ENCODE measurements around the gene ASB14. TPM values are rescaled to one million over a fixed set of nuclear protein-coding genes. Genes with fewer than 3 reads are reported as not detected.
A peak's percentile ranks its signal among the peaks of the same experiment; 100 is the strongest.

The ASB14 gene
- total RNA-seq, 1 donor from 2014 or later = under 0.01 TPM

DNA sequence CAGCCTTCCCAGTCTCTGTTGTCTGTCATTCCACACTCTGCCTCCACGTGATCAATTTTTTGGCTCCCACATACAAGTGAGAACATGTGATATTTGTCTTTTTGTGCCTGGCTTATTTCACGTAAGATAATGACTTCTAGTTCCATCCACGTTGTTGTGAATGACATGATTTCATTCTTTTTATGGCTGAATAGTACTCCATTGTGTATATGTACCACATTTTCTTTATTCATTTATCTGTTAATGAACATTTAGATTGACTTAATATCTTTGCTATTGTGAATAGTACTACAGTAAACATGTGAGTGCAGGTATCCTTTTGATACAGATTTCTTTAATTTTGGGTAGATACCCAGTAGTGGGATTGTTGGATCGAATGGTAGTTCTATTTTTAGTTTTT lies 31.4 kb downstream of the ASB14 start:
- DNase-seq (ENCODE audit: low read depth, low spot score) = no peak

DNA sequence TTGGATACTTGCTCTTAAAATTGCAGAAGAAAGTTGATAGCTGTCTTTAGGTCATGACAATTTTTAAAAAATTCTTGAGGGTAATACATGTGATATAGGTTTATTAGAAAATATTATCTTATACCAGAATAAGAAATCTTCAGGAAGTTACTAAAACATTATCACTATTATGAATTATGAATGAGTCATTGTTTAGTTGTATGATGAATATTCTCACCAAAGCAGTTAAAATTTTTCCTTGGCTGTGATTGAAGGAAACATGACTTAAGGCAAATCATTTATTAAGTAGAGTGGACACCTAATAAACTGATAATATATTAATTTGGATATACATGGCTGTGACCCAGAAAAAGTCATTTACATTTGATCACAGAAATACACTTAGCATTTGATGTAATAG lies 34.8 kb downstream of the ASB14 start:
- DNase-seq (ENCODE audit: low read depth, low spot score) = no peak

DNA sequence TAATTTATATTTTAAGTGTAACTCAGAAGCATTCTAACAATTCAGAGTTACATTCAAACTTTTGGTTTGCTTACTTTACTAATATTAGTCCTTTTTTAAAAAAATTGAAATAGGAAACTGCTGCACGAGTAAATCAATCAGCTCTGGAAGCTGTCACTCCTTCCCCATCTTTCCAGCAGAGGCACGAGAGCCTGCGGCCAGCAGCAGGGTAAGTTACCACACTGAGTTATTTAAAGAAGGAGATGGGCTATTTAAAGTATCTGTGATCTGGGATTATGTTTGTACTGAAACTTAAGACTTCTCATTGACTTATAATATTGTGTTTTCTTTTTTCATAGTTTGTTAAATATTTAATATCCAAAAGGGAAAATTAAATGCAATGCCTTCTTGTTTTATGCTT lies 35.6 kb downstream of the ASB14 start:
- DNase-seq (ENCODE audit: low read depth, low spot score) = no peak

DNA sequence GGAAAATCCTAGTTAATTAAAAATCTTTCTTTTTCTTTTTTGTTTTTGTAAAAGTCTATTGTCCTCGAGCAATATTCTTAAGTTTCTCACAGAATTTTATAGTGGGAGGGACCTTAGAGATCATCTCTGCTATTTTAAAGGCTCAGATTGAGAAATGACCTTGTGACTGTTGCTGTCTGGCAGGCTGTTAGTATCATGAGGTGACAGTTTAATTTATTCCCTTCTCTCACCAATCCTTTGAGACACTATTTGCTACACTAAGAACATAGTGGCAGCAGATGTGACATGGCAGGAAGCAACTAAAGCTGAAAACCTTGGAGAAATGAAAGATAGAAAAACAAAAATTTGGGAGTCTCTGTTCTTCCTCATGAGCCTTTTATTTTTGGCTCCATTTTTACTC lies 40.1 kb downstream of the ASB14 start:
- no peak for DNase-seq (ENCODE audit: low read depth, low spot score)

DNA sequence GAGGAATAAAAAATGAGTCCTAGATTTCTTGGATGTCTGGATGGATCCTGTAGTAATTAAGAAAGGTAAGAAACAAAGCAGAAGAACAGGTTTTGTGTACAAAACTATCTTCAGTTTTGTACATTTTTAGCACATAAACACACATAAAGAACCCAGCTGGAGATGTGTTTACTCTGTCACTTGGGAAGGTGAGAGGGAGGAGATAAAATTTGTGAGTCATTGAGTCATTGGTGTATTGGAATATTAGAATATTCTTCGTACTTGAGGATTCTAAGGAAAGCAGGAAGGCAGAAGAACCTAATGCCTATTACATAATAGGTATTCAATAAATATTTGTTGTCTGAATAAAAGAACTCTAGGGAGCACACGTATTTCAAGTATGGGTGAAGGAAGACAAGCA lies 47.5 kb downstream of the ASB14 start:
- DNase-seq (ENCODE audit: low read depth, low spot score) = no peak

- no peak for DNase-seq (ENCODE audit: low read depth, low spot score)
These were observed 57.6 kb downstream of the ASB14 start for GRCh38 chr3:57234613-57235575.

GRCh38 chr3:57233799-57234198 lies 58.7 kb downstream of the ASB14 start:
- DNase-seq (ENCODE audit: low read depth, low spot score) = no peak

DNA sequence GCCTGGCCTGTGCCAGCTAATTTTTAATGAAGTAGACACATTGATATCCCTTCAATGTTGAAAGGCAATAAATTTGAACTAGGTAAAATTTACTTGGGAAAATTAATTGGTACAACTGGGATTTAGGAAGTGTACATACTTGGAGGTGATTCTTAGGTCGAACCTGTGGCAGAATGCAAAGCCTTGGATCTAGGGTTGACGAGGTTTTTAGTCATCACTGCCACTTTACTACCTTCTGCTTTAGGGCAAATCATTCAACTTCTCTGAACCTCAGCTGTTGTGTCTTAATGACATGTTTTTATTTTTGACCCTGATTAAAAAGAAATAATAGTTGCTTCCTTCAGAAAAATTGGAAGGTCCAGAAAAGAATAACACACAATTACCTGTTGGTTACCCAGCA lies 62.5 kb downstream of the ASB14 start:
- no peak for DNase-seq (ENCODE audit: low read depth, low spot score)

DNA sequence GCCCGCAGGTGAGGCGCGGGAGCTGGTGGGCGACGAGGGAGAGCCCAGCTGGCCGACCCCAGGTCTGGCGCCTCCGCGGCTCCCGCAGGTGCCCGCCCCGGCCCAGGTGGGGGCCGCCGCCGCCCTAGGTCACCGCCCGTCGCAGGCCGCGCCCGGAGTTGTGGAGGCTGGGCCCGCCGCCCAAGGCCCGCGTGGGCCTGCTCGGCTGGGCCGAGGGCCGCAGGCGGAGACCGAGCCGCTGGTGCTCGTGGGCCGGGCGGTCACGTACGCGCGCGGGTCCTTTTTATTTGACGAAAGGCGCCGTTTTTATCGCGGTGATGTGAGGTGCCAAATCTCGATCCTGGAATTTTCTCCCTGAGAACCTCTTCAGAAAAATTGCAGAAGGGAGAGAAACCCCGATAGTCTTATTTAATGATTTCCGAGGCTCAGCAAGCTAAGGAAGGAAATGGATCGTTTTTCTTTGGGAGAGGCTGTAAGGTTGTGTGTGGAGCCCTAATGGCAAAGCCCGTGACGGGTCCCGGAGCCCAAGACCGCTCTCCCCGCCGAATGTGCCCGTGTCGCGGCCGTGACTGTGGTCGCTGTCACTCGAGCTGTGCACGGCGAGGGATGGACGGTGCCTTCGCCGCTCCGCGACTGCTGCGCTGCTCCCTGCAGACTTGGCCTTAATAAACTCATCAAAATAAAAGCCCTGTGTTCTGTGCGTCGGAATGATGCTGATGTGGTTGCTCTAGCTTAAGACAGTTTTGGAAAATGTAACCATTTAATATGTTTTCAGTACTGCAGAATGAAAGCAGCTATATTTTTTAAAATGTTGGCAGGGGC lies 64.3 kb downstream of the ASB14 start:
- DNase-seq (ENCODE audit: low read depth, low spot score) = no peak

DNA sequence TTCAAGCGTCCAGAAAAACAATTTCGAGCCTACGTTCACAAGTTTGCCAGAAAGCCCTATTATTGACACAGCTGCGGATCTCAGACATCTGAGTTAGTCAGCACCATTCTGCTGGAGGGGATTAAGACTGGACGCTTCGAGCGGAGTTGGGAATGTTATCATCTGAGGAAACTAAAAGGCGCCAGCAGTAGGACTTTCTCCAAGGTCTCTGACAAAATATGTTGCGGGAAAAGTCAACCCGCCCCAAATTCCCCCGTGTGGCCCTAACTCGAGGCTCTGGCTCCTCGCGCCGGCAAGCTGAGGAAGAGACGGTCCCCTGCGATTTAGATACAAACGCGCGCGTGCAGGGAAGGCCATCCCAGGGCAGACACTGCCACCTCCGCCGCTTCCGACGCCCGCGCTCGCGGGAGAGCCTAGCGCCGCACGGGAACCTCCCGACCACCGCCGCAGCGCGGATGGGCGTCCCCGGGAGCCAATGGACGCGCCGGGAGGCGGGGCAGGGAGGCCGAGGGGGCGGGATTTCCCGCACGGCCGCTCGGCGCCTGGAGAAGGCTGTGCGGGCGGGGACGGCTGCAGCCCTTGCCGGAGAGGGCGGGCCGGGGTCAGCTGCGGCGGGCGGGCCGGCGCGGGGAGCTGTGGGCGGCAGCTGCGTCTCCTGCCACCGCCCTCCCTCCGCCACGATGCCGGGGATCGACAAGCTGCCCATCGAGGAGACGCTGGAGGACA lies 65.1 kb downstream of the ASB14 start, which contains the start of gene APPL1:
TSS of gene APPL1 (plus strand) at position 526 of the 726 bp plus-strand sequence. CDS start at position 681, 155 bp downstream.
- peak; percentile 50 for DNase-seq (ENCODE audit: low read depth, low spot score)

GRCh38 chr3:57226176-57226575 lies 66.3 kb downstream of the ASB14 start:
- no peak for DNase-seq (ENCODE audit: low read depth, low spot score)

DNA sequence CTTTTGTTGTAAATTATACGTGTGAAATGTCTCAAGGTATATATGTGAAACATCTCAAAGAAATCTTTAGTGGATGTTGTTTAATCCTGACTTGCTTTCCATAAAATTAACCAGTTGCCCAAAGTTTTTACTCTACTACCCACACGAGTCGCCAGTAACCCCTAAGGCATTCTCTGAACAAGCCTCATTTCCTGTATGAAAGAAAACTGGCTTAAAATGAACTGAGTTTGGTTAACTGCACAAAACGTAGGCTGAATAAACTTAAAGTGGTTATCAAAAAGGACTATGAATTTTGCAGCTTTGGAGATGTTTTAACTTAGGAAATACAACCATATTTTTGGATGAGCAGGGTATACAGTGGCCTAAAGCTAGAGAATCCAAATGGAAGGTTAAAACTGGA lies 67.6 kb downstream of the ASB14 start:
- no peak for DNase-seq (ENCODE audit: low read depth, low spot score)

DNA sequence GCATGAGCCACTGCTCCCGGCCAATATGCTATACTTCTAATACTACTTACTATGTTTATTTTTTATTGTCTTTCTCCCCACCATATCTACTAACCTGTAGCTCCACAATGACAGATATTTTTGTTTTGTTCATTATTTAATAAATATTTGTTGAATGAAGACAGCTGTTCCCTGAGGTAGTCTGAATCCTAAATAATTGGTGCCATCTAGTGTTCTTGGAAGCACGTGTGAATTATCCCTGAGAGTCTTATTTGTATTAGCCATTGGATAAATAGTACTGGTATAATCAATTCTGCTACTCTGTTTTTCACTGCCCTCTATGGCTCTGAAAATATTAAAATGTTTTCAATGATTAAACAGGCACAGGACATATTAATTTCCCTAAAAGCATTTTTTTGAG lies 70.6 kb downstream of the ASB14 start:
- no peak for DNase-seq (ENCODE audit: low read depth, low spot score)

Other genes starting within 250 kb of the ASB14 start
- 0.04 and 0.07 TPM in 2 replicates for gene SPATA12, start 232.0 kb downstream of the ASB14 start, total RNA-seq
- 1.5 and 1.8 TPM in 2 replicates for gene IL17RD, start 127.3 kb downstream of the ASB14 start, total RNA-seq
- gene HESX1, start 92.7 kb downstream of the ASB14 start, total RNA-seq = 0.14 and 0.40 TPM in 2 replicates
- gene APPL1, start 65.0 kb downstream of the ASB14 start, total RNA-seq = 50.1 and 55.8 TPM in 2 replicates

Data from pulmonary artery endothelial cell (primary cell).